Mononuclear cell (primary cell): ENCODE data around the gene CDC123. TPM values are rescaled to one million over a fixed set of nuclear protein-coding genes. Genes with fewer than 3 reads are reported as not detected.
"Not testable (repeated sequence)": the region's sequence is repeated elsewhere in the genome, so short reads cannot be mapped to it uniquely, and the experiment has no call there.

Experiments
- H3K27me3 ChIP-seq: 2 replicates; pipeline ENCODE4 v1.6.0; 2011; ENCODE audit warnings: low read length, control low read depth; ENCODE audit not compliant: insufficient read depth
- H3K4me1 ChIP-seq: 2 replicates; pipeline ENCODE4 v1.5.1; 2011; ENCODE audit warnings: mild to moderate bottlenecking, low read length, control low read depth; ENCODE audit not compliant: insufficient read depth
- H3K4me3 ChIP-seq: 2 replicates; pipeline ENCODE4 v1.5.1; 2011; ENCODE audit warnings: mild to moderate bottlenecking, low read length, moderate library complexity
- H3K9me3 ChIP-seq: 2 replicates; pipeline ENCODE4 v1.5.1; 2011; ENCODE audit warnings: low read depth, mild to moderate bottlenecking, control low read depth, low read length
- total RNA-seq: library from RNA; depleted of rRNA; stranded (reverse); fragments of >200 nt; gene quantifications from one replicate; pipeline ENCODE4 v1.2.3, GENCODE V29; 2012

Gene CDC123
- total RNA-seq, 1 donor, result 91.0 TPM

DNA sequence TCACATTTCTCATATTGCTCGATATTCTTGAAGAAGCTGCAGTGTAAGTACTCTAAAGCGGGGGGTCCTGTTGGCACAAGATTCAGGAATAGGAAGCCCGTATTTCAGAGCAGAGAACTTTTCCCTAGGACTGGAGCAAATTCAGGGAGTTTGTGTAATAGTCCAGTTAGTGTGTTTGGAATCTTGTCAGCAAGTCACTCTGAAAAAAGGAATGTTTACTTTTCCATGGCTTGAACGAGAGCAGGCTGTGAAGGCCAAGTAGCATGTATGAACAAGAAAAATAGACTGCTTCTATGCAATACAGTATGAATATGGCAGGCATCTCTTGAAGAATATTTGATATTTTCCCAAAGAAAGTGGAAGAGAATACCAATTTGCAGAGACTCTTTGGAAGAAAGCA is 39.8 kb downstream of the CDC123 start:
- Histone ChIP-seq H3K4me1 (peaks cover 5% of the 10 kb centered on the region), H3K27me3 (no peaks in the 10 kb centered on the region), H3K4me3 (no peak overlapping the region), H3K9me3 (no peaks in the 10 kb centered on the region)

DNA sequence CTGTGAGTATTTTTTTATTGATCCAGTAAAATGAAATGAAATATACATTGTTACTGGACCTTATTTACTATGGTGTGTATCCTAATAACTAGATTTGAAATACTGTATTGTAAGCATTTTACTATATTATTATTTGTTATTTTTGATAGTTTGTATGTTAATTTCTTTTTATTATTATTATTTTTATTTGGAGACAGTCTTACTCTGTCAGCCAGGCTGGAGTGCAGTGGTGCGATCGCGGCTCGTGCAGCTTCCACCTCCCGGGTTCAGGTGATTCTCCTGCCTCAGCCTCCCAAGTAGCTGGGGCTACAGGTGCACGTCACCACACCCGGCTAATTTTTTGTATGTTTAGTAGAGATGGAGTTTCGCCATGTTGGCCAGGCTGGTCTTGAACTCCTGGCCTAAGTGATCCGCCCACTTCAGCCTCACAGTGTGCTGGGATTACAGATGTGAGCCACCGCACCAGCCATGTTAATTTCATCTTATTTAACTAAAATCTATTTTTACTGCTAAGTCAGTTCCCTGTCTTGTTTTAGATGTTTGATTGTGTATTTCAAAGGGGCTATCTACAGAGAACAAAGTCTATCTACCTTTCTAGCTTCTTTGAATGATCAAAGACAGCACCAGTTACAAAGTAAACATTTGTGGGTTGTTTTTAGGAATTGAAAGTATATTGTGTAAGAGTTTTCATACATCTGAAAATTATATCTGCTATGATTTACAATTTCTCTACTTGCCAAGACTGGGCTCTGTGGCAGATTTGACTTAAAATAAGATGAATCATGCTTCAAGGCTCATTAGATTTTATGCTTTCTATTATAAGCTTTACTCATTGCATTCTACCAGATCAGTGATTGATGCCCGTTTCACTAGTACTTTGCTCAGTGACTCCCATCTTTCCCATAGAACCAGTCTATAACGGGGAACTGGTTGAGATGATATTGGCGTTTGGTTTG is 41.6 kb downstream of the CDC123 start:
- H3K4me1 ChIP-seq, result peaks cover 21% of the 10 kb centered on the region
- no peaks in the 10 kb centered on the region for H3K27me3 ChIP-seq
- H3K9me3 ChIP-seq, result no peaks in the 10 kb centered on the region
- H3K4me3 ChIP-seq, result no peak overlapping the region

DNA sequence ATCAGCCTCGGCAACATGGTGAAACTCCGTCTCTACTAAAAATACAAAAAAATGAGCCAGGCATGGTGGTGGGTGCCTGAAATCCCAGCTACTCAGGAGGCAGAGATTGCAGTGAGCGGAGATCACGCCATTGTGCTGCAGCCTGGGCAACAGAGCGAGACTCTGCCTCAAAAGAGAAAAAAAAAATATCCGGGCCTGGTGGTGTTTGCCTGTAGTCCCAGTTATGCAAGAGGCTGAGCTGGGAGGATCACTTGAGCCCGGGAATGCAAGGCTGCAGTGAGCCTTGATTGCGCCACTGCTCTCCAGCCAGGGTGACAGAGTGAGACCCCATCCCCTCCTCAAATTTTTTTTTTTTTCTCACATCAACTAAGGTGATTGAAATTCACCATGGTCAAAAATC is 42.8 kb downstream of the CDC123 start:
- no peaks in the 10 kb centered on the region for H3K9me3 ChIP-seq
- peaks cover 34% of the 10 kb centered on the region for H3K4me1 ChIP-seq
- H3K27me3 ChIP-seq, result no peaks in the 10 kb centered on the region
- H3K4me3 ChIP-seq, result no peak overlapping the region

DNA sequence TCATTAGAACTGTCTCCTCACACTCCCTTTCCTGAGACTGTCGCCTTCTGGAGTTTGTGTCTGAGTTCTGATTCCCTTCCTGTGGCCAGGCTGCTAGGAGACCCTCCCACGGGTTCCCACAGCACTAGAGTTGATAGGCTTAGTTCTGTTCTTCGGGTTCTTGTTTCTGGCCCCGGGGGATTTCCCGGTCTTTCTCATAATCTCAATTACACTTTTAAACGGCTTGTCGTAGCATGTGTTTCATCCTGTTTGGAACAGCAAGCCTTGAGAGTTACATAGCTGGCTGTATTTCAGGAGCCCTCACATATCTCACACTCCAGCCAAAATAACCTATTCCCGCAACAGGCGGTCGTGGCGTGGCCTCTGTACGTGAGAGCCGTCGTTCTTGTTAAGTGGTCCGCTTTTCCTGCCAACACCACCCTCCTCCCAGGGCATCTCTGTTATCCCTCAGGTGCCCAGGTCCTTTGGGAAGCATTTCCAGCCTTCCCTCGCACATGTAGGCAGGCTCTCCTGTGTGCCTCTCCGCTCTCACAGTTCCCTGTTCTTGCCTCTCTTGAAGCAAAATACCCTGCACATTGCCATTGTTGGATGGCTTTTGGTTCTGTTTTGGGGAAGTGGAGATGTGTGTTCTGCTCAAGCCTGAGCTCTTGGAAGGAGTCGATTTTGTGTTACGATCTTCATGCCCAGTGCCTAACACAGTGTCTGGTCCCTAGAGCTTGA is 46.0 kb downstream of the CDC123 start:
- H3K9me3 ChIP-seq, result no peaks in the 10 kb centered on the region

DNA sequence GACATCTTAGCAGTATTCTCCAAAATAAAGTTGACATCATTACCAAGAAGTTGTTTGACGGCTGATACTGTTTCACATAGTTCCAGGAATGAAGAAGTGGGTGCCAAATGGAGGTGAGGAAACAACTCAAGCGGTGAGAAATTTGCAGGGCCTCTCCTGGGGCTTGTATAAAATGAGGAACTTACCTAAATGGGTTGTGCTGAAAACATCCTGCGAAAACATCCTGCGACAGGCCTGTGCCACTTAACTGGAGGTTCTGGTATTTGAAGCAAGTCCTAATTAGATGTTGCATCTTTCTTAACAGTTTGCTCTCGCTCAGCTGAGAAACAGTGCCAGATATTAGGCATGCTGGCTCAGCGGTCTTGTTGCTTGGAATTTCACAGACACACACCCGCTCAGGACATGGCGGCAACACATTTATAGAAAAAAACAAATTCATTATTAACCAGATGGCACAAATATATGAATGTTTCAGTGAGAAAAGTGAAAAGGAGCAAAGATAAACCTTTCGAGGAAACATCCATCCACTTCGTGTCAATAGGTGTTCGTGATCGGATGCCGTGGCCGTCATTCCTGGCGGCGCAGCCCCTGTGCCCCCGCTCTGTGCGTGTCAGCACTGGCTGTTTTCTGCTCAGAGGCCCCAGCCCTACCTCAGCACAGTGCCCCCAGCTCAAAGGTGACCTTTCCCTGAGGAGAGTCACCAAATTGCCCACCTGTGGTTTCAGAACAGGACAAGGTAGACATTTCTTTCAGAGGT is 48.1 kb downstream of the CDC123 start:
- Histone ChIP-seq H3K4me3 (no peak overlapping the region), H3K9me3 (no peaks in the 10 kb centered on the region), H3K27me3 (no peaks in the 10 kb centered on the region), H3K4me1 (peaks cover 47% of the 10 kb centered on the region)

More for the DNA sequence above, 46.0 kb downstream of the CDC123 start:
- Histone ChIP-seq H3K4me1 (peaks cover 47% of the 10 kb centered on the region), H3K27me3 (no peaks in the 10 kb centered on the region), H3K4me3 (no peak overlapping the region)

DNA sequence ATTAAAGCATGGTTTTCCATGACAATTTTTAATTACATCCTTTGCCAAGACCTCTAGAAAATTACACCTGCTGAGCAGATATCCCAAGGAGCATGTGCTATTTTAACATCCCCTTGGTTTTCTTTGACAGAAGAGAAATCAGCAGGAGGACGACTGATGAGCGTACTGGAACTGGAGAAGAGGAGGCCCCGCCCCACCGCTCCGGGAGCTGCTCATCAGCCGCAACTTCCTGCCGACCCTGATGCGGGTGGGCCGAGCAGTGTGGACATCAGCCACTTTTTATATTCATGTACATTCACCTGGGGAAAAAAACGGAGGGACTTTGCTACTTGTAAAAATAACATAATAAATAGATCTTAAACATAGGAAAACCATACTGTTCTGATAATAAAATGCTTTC is 54.2 kb downstream of the CDC123 start:
- Histone ChIP-seq H3K4me3 (no peak overlapping the region), H3K27me3 (no peaks in the 10 kb centered on the region), H3K4me1 (no peaks in the 10 kb centered on the region), H3K9me3 (no peaks in the 10 kb centered on the region)

GRCh38 chr10:12250702-12251101 is 54.7 kb downstream of the CDC123 start:
- H3K27me3 ChIP-seq, H3K9me3 ChIP-seq, H3K4me3 ChIP-seq, H3K4me1 ChIP-seq: not testable (repeated sequence)

- no peak overlapping the region for H3K4me3 ChIP-seq
- H3K9me3 ChIP-seq, result no peaks in the 10 kb centered on the region
- H3K4me1 ChIP-seq, result no peaks in the 10 kb centered on the region
- H3K27me3 ChIP-seq, result no peaks in the 10 kb centered on the region
Measured at GRCh38 chr10:12251581-12251980, 55.6 kb downstream of the CDC123 start.

DNA sequence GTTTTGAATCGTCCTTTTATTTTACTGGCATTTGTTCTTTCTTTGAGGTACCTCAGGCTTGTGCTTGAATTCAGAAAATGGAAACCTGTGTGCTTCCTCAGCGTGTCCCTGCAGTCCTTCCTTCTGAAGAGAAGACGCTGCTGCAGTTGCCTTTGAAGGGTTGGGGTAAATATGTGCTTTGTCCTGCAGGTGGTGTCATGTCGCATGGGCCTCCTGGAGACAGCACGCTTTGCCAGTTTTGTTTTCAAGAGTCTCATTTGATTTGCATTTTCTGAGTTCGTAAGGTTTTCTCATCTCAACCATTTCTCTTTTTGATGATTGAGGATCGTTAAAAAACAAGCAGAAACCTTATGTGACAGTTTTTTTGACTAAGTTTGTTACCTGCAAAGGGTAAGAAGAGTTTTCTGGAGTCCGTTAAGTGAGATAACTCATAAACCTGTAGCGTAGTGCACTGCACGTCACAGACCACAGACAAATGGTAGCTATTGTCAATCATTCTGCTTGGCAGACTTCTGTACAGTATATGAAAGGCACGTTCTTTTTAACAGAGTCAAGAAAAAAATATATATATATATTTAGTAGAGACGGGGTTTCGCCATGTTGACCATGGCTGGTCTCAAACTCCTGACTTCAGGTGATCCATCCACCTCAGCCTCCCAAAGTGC is 57.0 kb downstream of the CDC123 start:
- Histone ChIP-seq H3K4me1 (no peaks in the 10 kb centered on the region), H3K4me3 (no peak overlapping the region), H3K27me3 (no peaks in the 10 kb centered on the region), H3K9me3 (no peaks in the 10 kb centered on the region)

DNA sequence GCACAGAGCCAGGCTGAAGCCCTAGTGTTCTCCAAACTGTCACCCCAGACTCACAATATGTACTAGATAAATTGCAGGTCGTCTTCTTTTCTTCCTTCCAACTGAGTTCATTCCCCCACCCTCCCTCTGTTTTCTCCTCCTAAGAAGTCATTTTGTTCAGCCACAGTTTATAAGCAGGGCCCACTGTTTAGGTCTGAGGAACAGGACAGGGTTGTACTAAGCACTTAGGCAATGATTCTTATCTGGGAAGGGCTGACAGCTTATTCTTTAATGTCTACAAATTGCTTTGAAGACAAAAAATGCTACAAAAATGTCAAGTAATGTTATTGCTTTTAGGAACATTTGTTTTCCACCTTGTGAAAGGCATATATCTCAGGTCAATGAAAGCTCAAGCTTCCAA is 59.1 kb downstream of the CDC123 start:
- H3K27me3 ChIP-seq, result no peaks in the 10 kb centered on the region
- no peaks in the 10 kb centered on the region for H3K9me3 ChIP-seq
- H3K4me1 ChIP-seq, result no peaks in the 10 kb centered on the region
- H3K4me3 ChIP-seq, result no peak overlapping the region

DNA sequence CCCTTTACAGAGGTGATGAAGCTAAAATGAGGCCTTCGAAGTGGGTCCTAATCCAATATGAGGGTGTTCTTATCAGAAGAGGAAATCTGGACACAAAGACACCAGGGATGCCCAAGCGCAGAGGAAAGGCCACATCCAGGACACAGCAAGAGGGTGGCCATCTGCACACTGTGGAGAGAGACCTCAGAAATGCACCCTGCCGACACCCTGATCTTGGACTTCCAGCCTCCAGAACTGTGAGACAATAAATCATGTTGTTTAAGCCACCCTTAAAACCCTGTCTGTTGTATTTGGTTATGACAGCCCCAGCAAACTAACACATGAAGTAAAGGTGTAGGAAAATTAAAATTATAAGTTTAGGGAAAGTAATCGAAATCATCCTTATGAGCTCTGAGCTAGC is 64.0 kb downstream of the CDC123 start:
- Histone ChIP-seq H3K4me1 (peaks cover 28% of the 10 kb centered on the region), H3K9me3 (no peaks in the 10 kb centered on the region), H3K4me3 (no peak overlapping the region)

DNA sequence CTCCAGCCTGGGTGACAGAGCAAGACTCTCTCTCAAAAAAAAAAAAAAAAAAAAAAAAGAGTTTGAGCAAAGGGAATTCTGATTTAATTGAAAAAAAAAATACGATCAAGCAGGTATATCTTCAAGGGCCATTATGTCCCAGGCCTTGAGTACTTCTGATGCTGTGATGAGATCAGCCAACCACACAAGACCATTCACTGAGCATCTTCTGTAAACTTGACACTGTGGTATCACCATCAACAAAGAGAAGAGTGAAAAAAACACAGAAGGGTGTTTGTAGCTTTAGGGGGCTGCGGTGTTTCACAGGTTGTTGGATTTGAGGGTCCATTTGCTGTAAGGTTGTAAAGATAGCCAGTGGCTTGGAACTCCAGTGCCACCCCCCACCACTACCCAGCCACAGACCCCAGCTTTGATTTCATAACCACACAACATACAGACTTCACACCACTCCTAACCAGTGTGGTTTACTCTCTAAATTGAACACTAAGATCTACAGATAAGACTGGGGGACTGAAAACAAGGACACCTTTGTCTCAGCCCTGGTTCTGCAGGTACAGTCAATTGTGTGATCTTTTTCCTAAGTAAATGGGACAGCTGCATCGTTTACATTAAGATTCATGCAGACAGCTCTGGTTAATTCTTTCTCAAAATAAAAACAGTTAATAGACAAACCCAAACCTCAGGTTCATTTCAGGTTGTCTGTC is 66.4 kb downstream of the CDC123 start:
- Histone ChIP-seq H3K27me3 (no peaks in the 10 kb centered on the region), H3K4me3 (no peak overlapping the region), H3K9me3 (no peaks in the 10 kb centered on the region), H3K4me1 (peaks cover 42% of the 10 kb centered on the region)

More for the DNA sequence above, 64.0 kb downstream of the CDC123 start:
- H3K27me3 ChIP-seq, result no peaks in the 10 kb centered on the region

- Histone ChIP-seq H3K27me3 (no peaks in the 10 kb centered on the region), H3K4me1 (peaks cover 48% of the 10 kb centered on the region), H3K4me3 (no peak overlapping the region), H3K9me3 (no peaks in the 10 kb centered on the region)
Measured at GRCh38 chr10:12264204-12264940, 68.4 kb downstream of the CDC123 start.
